GM19395 (cell line): ENCODE measurements around the gene LUC7L3.
"Not testable (repeated sequence)": the region's sequence is repeated elsewhere in the genome, so short reads cannot be mapped to it uniquely, and the experiment has no call there.

Experiments
- ATAC-seq: cut with Tn5 transposase; IDR thresholded peaks from one replicate; pipeline ENCODE4 v1.9.1; 2021; ENCODE audit warnings: mild to moderate bottlenecking, moderate library complexity; ENCODE audit not compliant: unreplicated experiment

LUC7L3 gene

DNA sequence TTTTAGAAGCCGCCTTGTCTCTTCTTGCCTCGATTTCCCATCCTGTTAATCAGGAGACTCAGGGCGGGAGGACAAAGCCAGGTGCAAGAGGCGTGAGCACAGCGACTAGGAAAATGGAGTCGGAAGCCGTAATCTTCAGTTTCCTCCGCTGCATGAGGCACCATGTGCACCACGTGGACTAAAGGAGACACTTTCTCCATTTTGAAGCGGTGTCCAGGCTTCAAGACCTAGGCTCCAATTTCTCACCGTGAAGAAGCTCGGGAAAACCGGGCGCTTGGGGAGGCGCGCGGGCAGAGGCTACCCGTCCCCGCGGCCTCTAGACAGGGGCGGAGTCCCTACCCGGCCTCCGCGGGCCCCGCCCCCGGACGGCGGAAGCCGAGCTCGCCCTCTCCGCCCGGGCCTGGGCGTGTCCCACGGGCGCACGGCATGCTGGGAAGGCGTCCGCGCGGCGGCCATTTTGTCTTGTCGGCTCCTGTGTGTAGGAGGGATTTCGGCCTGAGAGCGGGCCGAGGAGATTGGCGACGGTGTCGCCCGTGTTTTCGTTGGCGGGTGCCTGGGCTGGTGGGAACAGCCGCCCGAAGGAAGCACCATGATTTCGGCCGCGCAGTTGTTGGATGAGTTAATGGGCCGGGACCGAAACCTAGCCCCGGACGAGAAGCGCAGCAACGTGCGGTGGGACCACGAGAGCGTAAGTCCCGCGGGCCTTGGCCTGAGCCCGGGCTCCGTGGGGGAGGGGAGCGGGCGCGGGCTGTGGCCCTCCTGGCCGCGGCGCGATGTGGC, at the start of gene LUC7L3:
Gene LUC7L3 (plus strand): TSS at position 460 of the 780 bp plus-strand sequence. CDS start 130 bp downstream, at position 590.
- peak; percentile 90 for ATAC-seq

- ATAC-seq, result no peak
Measured at GRCh38 chr17:50672071-50672470, 47.3 kb upstream of the LUC7L3 start.

DNA sequence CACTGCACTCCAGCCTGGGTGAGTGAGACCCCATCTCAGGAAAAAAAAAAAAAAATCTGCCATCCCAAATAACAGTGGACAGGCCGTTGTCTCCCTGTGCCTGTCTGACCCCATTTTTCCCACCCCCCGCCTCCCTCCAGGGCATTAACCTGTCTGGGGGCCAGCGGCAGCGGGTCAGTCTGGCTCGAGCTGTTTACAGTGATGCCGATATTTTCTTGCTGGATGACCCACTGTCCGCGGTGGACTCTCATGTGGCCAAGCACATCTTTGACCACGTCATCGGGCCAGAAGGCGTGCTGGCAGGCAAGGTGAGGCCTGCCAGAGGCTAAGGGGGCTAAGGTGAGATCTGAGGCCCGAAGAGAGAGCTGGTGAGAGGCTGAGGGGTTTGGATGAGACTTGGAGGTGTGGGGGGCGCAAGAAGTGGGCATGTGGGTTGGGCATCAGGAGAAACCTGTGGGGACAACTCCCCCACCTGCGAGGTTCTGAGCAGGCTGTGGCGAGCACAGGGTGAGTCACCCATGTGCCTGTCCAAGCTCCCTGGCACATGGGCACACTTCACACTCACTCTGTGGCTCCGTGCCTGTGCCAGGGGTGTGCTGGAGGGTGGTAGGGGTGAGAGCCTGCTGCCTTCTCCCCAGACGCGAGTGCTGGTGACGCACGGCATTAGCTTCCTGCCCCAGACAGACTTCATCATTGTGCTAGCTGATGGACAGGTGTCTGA, 46.4 kb upstream of the LUC7L3 start:
- ATAC-seq, result no peak

DNA sequence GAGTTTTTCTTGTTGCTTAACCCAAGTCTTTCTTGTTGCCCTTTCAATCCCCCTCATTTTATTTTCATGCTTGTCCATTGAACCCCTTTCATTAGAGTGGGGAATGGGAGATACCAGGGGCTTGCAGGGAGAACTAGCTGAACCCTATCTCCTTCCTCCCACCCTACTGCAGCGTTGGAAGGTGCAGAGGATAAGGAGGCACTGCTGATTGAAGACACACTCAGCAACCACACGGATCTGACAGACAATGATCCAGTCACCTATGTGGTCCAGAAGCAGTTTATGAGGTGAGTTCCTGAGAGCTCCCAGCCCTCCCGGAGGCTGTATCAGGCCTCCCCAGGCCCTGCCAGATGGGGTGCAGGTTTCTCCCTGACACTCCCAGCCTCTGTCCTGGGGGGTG, 44.2 kb upstream of the LUC7L3 start:
- no peak for ATAC-seq

- ATAC-seq, result no peak
Measured at GRCh38 chr17:50675627-50676026, 43.8 kb upstream of the LUC7L3 start.

DNA sequence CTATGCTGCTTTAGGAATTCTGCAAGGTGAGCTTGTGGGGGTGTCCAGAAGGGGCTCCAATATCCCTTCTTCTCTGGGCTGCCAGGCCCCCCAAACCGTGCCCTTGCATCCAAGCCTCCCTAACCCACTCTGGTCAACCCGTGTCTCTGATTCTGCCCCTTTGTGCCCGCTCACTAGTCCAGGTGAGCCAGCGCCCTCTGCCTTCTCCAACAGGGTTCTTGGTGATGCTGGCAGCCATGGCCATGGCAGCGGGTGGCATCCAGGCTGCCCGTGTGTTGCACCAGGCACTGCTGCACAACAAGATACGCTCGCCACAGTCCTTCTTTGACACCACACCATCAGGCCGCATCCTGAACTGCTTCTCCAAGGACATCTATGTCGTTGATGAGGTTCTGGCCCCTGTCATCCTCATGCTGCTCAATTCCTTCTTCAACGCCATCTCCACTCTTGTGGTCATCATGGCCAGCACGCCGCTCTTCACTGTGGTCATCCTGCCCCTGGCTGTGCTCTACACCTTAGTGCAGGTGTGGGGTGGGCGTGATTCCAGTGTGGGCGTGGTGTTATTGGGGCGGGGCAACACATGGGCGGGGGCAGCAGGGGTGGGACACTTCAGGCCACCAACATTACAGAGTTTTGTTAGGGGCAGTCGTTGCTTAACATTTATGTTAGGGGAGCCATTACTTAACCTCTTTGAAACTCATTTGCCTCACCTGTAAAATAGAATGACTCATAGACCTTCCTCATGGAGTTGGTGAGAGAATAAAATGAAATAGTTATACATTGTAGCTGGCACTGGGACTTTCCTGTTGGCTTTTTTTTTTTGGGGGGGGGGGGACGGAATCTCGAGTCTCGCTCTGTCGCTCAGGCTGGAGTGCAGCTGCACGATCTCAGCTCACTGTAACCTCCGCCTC, 43.1 kb upstream of the LUC7L3 start:
- ATAC-seq, result no peak

GRCh38 chr17:50677851-50678375, 41.5 kb upstream of the LUC7L3 start:
- no peak for ATAC-seq

DNA sequence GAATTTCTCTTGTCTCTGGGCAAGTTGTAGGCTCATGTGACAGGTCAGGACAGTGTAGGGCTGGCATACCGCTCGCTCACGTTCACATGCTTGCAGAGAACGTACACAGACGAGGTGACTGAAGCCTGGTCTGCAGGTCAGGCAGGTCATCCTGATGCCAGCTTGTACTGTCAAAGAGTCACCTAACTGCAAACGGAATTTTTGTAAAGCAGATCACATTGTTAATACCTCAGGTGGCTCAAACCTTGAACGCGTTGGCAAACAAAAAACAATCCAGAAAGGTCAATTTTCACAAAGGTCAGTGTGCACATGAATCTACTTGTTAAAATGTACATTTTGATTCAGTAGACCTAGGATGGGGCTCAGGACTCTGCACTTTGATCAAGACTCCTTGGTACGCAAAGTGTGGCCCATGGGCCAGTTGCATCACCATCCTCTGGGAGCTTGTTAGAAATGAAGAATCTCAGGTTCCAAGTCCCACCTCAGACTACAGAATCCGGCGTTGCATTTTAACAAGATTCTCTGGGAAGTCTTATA, 40.3 kb upstream of the LUC7L3 start:
- ATAC-seq, result no peak

DNA sequence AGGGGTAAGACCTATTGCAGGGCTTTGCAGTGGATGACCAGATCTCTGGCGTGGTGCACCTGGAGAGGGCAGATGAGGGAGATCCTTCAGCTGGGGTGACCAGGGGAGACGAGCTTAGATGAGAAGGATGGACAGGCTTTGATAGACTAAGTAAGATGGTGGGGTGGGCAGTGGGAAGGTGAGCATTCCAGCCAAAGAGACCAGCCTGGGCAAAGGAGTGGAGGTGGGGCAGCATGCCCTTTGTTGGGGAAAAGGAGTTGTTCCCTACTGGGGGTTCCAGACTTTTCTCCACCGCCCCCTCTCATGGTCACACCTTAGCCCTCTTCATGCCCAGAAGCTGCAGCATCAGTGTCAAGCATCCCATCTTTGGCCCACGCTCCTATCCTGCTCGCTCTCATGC, 39.3 kb upstream of the LUC7L3 start:
- no peak for ATAC-seq

DNA sequence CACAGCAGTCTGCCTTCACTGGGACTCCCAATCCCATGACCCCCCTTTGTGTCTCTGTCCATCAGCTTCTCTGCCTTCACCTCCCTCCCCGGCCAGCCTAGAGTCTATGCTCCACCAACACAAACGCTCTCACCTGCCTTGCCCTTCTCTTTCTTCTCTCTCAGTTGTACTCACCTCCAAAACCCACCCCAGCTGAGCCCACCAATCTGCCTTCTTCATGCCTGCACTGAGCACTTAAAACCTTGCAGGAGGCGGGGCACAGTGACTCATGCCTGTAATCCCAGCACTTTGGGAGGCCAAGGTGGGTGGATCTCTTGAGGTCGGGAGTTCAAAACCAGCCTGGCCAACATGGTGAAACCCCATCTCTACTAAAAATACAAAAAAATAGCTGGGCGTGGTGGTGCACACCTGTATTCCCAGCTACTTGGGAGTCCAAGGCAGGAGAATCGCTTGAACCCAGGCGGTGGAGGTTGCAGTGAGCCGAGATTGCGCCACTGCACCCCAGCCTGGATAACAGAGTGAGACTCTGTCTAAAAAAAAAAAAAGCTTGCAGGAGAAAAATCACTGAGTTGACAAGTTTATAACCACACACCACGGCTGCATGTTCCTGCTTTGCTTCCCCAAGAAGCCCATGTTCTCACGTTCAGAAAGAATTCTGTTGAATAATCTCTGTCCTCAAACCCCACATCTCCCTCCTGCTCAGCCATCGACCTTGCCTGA, 38.7 kb upstream of the LUC7L3 start:
- not testable (repeated sequence) for ATAC-seq

GRCh38 chr17:50681263-50682200, 37.9 kb upstream of the LUC7L3 start:
- ATAC-seq, result no peak

DNA sequence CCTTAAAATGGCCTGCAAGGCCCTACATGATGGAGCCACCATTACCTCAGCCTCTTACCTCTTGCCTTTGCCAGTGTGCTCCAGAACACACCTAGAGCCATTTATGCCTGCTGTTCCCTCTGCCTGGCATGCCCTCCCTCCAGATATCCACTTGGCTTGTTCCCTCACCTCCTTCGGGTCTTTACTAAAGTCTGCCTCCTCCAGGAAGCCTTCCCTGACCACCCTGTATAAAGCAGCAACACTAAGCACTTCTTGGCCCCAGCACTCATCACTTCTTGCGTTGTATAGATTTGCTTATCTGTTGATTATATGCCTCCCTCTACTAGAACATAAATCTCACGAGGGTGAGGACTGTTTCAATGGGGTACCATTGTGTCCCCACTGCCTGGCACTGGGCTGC, 37.0 kb upstream of the LUC7L3 start:
- no peak for ATAC-seq

DNA sequence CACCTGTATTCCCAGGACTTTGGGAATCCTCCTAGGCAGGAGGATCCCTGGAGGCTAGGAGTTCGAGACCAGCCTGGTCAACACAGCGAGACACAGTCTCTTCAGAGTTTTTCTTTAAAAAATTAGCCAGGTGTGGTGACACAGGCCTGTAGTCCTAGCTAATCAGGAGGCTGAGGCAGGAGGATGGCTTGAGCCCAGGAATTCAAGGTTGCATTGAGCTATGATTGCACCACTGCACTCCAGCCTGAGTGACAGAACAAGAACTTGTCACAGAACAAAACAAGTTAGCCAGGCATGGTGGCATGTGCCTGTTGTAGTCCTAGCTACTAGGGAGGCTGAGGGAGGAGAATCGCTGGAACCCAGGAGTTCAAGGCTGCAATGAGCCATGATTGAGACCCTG, 36.5 kb upstream of the LUC7L3 start:
- no peak for ATAC-seq

DNA sequence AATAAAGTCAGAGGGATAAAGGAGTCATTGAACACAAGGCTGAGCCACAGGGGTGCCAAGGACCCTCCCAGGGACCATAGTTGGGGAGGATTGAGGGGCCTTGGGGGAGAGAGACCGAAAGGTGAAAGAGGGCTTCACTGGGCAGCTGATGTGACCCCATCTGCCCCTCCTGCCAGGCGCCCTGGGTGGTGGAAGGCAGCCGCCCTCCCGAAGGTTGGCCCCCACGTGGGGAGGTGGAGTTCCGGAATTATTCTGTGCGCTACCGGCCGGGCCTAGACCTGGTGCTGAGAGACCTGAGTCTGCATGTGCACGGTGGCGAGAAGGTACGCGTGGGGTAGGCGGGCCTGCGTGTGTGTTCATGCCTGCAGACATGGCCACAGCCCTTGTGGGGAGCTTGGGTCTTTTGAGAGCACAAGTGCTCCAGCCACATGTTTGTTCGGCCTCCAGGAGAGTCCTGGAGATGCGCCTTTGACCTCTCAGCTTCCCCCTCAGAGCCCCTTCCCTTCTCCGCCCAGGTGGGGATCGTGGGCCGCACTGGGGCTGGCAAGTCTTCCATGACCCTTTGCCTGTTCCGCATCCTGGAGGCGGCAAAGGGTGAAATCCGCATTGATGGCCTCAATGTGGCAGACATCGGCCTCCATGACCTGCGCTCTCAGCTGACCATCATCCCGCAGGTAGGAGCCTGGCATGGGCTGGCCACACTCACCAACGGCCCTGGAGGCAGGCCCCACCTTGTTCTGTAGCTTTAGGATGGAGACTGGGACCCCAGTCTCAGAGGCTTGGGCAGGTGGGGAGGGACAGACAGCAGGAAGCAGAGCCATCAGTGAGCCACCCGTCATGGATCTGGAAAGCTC, 35.7 kb upstream of the LUC7L3 start:
- ATAC-seq, result no peak

DNA sequence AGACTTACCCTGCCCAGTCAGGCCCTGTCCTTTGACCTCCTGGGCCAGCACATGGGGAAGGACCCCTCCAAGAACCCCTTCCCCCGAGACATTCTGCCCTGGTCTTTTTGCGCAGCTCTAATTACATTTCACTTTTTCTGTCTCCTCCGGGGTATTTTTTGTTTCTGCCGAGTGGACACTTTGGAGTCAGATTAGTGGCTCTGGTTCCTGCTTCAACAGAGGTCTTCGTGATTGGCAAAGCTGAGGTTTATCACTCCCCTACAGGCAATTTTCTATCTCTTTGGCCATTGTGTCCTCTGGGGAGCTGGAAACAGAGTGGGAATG, 35.2 kb upstream of the LUC7L3 start:
- no peak for ATAC-seq

- ATAC-seq, result no peak
Measured at GRCh38 chr17:50684612-50685333, 34.6 kb upstream of the LUC7L3 start.

- ATAC-seq, result no peak
Measured at GRCh38 chr17:50685334-50685665, 34.1 kb upstream of the LUC7L3 start.
